HG03442 (cell line): ENCODE data around the gene TMED8.
"Not testable (repeated sequence)": the region's sequence is repeated elsewhere in the genome, so short reads cannot be mapped to it uniquely, and the experiment has no call there.

Experiments used
- ATAC-seq: cut with Tn5 transposase; IDR thresholded peaks from one replicate; pipeline ENCODE4 v1.9.1; 2021; ENCODE audit warnings: mild to moderate bottlenecking, moderate library complexity; ENCODE audit not compliant: unreplicated experiment

The TMED8 gene

DNA sequence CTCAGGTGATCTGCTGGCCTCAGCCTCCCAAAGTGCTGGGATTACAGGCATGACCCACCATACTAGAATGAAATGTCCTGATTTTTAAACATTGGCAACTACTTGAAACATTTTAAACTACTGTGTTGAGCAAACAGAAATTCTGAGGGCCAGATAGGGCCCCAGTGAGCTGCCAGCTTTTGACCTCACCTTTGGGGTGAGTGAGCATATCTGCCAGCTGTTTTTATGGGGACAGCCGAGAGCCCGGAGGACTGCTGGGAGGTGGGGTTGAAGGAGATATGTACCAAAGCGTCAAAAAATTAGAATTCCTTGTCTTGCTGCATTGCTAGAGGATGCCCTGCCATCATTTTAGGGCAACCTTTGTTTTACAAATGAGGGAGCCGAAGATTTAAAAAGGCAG lies 53.3 kb downstream of the TMED8 start:
- no peak for ATAC-seq

DNA sequence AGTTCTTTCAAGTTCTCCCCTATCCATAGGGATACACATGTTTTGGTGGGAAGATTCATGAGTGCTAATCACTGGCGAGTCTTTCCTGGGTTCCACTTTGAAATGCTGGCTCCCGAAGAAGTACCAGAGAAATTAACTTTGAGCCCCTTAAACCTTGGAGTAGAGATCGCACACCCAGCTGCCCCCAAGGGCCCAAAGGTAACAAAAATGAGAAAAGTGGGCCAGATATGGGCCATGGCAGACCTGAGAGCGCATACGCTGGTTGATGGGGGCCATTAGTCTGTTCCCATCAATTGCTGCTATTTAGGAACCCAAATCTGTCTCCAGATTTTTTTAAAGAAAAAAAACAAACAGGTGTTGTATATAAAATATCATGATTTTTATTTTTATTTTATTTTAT lies 53.9 kb downstream of the TMED8 start:
- ATAC-seq = no peak

DNA sequence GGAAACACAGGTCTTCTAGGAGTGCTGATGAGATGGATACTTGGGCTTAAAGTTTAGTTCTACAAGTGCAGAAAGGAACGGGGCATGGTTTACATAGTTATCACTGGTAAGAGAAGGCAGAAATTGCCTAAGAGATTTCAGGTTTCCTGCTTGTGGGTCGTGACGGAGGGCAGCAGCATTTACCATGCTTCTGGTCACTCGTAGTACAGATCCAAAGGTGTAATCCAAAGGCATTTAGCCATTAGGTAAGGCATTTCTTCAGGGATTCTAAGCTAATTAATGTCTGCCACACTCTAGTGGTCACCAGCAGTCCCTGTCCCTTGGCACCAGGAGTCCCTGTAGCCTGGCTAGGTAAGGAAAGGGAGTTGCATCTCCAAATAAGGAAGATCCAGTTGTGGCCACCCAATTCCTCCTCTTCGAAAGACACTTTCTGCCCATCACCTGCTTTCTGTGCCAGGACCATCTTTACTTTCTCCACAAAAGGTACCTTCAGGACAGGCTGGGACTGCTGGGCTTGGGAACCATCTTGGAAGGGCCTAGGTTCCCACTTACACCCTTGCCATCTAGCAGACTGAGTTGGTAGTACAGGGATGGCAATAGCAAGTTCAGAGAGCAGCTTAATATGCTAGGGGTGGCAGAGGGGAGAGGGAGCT lies 54.5 kb downstream of the TMED8 start:
- no peak for ATAC-seq

DNA sequence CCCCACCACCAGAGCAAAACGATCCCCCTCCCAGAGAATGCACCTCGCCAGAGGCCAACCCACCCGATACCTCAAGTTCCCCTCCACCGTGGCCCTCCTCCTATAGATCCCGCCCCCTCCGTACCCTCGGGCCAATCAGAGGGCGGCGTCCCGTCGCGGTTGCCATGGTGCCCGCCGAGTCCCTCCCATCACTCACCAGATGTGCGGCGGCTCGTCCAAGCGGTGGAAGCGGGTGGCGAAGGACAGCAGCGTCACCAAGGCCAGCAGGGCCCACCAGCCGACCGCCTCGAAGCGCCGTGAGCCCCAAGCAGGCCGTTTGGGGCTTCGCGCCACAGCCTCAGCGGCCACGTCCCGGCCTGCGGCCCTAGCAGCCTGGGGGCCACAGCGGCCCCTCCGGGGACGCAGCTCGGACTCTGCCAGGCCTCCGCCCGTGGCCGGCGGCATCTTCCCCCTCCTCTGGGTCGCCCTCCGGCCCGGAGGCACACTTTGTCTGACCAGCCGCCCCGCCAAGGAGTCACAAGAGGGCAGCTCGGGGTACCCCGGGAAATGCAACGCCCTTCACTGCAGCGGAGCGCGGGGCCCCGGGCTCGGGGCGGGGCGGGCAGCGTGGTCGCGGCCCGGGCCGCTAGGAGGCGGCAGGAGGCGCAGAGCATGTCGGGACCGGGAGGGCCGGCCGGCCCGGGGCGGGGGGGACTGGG lies 56.5 kb downstream of the TMED8 start, which contains the start of gene POMT2:
Gene POMT2, minus strand, starts transcription at position 646 of the 698 bp plus-strand sequence. Its CDS starts 202 bp downstream, at position 444.
- peak; percentile 66 for ATAC-seq

DNA sequence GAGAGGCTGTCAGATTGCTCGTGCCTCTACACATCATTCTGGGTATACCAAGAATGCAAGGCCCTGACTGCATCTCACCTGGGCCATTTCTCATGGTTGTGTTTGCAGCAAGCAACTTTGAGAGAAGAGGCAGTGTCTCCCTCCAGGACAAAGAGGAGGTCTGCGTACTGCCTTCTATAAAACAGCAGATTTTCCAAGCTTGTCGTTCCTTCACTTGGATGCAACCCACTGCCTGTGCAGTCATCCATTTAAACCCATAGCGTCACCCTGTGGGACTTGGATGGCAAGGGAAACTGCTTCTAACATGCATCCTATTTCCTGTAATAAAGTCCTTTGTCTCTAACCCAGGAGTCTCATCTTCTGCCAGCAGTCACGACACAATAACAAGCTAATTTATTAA lies 57.5 kb downstream of the TMED8 start:
- ATAC-seq = no peak

DNA sequence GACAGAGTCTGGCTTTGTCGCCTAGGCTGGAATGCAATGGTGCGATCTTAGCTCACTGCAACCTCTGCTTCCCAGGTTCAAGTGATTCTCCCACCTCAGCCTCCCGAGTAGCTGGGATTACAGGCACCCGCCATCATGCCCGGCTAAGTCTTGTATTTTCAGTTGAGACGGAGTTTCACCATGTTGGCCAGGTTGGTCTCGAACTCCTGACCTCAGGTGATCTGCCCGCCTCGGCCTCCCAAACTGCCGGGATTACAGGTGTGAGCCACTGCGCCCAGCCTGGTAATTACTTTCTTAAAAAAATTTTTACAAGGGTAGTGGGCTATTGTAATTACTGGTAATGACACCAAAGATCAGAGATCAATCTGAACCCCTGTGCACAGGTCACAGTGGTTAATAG lies 58.1 kb downstream of the TMED8 start:
- not testable (repeated sequence) for ATAC-seq

DNA sequence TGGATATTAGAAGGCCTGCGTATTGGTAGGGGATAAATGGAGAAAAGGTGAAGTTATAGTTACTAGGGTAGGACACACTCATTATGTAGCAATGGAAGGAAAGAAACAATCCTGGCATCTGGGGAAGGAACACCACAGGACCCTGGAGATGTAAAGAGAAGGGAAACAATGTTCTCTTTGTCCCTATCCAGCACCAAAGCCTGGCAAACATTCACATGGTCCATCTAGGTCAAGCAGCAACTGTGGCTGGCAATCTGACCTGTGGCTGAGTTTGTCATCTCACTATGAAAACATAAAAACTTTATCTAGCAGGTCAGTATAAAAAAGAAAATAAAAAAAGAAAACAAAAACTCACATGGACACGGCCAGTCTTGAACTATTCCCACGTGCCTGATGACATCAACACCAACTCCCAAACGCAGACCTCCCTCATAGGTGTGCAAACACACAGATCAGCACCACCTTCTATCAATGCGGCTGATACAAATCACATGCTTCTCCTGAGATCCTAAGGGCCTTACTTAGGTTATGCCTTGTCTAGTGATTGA lies 58.8 kb downstream of the TMED8 start:
- no peak for ATAC-seq

DNA sequence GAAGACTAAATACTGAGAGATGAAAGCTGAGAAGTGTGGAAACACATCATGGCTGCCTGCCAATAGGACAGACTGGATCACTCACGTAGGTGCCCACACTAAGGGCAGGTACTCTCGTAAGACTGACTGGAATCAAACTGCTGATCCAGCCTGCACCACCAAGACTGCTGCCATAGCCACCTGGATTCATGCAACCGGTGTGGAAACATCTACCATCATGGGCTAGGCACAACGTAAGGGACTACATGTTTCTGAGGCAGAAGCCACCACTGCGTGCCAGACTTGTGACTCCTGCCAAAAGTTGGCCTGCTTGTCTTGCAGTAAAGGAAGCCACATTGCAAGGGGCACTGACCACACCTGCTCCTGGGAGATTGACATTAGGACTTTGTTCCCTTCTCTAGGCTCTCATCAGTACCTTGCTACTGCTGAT lies 60.0 kb downstream of the TMED8 start:
- no peak for ATAC-seq

DNA sequence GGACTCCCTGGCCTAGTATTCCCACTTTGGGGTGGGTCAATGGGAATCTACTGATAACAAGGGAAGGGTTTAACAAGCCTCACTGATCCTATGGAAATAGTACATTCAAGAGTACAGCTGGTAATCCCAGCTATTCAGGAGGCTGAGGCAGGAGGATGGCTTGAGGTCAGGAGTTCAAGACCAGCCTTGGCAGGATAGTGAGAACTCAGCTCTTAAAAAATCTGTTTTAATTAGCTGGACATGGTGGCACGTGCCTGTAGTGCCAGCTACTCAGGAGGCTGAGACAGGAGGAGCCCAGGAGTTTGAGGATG lies 60.7 kb downstream of the TMED8 start:
- no peak for ATAC-seq

DNA sequence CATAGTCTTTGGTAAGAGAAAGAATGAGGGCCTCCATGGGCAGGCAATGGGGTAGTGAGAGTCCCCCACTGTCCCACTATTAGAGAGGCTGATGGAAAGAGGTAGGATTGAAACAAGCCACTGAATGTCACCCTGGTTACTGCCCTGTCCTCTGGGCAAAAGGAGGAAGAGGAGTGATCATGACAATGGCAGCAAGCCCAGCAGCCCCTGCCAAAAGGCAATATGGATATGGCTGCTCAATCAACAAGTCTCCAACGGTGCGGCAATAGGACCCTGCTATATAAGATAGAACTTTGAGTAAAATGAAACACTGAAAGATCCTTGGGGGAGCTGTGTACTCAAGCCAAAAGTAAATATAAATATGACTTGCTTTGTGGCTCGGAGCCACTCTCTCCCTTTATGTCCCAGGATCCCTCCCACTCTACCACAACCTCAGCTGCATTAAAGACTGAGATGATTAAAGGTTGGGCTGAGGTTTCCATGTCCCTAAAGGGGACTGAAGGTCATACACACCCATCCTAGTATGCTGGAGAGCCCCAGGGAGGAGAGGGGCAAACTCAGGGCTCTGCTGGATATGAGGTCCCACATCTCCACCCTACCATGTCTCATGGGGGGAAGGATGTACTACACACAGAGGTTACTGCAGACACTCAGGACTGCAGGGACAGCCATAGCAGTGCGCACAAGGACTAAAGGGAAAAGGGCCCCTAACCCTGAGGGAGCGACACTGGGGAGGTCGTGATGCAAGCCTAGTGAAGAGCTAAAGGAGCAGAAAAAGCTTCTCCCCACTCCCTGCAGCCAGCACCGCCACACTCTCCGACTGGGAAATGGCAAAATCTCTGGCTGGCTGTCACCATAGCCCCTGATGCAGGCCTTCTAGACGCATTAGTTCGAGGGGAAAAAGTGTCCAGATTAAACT lies 62.1 kb downstream of the TMED8 start:
- no peak for ATAC-seq

DNA sequence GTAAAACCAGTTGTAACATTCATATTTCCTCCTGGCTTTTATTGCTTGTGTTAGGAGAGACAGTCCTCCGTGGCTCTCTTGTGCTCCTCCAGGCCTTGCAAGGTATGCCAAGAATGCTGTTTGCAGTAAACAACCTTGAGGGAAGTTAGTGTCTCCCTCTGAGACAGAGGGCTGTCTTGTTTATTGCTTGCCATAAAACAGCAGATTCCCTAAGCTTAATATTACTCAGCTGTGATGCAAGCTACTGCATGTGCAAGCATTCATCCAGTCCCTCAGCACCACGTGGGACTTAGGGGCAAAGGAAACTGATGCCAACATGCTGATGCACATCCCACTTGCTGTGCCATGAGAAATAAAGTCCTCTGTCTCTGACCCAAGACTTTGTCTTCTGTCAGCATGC lies 62.9 kb downstream of the TMED8 start:
- ATAC-seq = no peak

DNA sequence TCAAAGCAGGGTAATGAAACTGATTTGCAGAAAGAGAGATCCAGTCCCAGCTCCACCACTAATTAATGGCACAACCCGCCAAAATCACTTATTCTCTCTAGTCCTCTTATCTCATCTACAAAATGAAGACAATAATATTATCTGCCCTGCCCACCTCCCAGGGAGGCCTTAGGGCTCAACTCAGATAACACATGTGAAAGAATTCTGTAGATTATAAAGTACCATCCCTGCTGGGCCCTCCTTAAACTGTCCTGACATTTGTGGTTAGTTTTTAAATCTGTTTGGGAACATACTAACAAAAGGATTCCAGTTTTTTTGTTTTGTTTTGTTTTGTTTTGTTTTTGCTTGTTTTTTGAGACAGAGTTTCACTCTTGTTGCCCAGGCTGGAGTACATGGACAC lies 63.5 kb downstream of the TMED8 start:
- ATAC-seq = no peak

DNA sequence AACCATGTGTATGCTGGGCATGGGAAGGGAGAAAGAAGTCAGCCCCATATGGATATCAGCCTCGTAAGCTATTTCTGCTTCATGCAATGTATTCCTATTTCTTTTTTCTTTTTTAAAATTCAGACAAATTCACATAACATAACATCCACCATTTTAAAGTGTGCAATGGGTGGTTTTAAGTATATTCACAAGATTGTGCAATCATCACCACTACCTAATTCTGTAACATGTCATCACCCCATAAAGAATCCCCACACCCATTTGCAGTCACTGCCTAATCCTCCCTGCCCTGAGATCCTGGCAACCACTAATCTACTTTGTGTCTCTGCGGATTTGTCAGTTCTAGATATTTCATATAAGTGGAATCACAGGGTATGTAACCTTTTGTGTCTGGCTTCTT lies 65.7 kb downstream of the TMED8 start:
- ATAC-seq = no peak

DNA sequence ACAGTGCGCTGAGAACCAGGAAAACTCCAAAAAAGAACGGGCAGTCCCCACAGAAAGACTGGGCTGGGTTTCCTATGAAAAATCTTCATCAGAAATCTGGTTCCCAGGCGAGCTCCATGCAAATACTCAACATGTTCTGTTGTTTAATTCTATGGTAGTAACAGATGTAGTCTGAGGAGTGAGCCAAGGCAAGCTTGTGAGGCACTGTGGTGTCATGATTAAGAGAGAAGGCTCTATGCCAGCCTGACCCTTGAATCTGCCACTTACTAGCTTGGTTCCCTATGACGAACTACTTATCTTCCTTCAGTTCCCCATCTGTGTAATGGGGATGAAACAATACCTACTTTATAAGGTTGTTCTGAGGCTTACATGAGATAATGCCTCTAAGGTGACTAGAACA lies 66.9 kb downstream of the TMED8 start:
- no peak for ATAC-seq

DNA sequence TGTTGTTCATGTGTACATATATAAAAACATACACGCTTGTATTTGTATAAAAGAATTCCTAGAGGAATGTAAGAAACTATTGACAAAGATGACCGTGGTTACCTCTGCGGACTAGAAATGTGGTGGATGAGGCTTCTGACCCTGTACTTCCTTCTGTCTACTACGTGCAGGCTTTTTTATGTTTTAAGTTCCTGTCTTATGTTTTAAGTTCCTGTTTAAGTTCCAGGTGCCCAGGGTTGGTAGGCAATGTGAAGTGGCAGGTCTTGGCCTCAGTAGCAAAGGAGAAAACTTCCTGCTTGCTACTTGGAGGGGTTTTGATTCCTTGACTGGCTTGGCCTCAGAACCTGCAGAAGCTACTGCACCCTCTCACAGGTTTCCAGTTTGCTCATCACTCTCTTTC lies 67.8 kb downstream of the TMED8 start:
- no peak for ATAC-seq

DNA sequence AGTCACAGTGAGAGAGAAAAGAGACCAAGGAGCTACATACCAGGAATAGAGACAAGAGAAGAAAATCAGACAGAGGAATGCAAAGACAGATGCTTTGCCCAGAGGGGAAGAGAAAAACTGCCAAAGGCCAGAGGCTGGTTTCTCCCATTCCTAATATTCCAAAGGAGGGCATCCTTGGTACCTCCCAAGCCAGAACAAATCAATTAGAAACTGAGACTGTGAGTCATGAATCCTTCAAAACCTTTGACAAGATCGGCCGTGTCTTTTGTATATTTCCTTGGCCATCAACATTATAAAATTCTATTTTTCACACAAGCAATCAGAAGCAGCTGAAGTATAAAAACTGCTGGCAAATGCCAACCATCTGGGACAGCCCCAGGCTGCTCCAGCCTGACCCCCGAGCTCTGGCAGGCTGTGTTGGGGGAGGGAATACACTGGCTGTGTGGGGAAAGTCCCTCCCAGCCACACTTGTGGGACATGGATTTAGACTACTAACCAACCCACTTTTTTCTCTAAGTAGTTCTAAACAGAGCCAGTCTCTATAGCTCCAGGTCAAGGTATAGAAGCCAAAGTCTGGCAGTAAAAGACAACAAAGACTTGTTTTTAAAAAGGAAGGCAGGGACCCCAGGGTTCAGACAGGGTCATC lies 69.9 kb downstream of the TMED8 start:
- ATAC-seq = no peak

DNA sequence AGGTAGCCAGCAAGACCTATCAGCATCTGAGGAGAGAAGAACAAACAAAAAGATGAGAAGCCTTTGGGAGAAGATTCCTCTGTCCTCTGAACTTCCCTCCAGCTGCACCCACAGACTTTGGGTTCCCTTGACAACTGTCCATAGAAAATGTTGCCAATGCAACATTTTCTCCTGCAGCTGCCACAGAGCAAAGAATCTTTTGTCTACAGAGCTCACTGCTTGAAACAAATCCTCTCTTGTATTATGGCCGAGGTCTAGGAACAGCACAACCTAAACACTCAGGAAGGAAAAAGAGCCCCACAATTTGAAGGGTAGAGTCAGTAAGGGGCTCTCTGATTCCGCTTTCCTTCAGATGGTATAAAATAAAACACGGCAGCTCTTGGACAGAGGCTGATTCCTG lies 70.5 kb downstream of the TMED8 start:
- no peak for ATAC-seq

DNA sequence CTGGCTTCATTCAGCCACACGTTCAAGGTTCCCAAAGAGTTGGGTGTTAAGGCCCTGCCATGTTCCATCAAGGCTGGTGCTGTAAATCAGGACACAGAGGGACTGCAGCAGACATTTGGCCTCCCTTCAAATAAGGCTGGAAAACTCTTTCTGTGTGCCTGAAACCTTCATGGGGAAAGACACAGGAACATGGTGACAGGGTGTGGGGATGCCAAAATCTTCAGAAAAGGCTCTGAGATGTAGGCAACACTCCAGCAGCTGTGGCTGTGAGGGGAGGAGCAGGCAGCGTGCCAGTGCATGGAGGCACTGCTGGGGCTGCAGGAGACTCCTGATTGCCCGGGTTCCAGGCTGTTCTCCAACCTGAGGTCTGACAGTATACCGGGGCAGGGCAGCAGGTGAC lies 71.2 kb downstream of the TMED8 start:
- no peak for ATAC-seq

DNA sequence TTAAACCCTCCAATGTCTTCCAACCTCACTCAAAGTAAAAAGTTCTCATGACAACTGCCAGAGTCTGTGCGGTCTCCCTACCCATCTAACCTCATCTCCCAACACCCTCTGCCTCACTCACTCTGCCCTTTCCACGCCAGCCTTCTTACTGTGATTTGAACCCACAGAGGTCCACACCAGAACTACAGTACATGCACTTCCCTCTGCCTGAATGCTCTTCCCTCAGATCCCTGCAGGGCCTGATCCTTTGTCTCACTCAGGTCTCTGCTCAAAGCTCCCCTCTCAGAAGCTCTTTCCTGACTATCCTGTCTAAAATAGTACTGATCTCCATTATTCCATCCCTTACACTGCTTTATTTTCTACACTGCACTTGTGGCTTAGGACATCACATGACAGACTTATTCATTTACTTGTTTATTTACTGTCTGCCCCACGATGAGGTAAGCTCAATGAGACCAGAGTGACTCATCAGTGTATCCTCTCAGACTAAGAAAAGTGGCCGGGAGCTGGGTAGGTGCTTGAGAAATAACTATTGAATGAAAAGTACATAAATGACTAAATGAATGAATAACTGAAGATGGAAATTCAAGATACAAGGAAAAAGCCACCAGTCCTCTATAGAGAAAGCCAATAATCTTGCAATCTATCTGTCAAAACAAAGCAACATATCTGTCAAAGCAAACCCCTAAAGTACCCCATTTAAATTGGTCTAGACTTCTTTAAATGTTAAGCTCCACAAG lies 73.3 kb downstream of the TMED8 start:
- ATAC-seq = peak; percentile 73

DNA sequence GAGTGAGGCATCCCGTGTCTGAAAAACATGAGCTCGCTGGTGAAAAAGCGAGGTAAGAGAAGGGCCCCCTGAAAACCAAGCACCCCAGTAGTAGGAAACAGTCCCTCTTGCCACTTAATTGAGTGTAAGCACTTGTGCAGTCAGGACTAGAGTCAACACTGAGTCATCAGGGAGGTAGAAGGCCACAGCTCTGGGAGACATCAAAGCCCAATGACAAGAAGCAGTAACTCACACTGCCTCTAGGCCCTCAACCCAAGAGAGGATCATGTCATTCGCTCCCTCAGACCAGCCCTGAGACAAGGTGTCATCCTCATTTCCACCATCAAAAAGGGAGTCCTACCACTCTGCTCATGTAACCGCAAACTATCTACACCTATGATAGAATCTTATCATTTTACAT lies 74.0 kb downstream of the TMED8 start:
- no peak for ATAC-seq
